Upper lobe of left lung (tissue), 6 donors: ENCODE measurements around the gene ITPK1. TPM values are rescaled to one million over a fixed set of nuclear protein-coding genes. Genes with fewer than 3 reads are reported as not detected.

Experiments
- ATAC-seq, 2 donors: fragments of 200-7000 bp; cut with Tn5 transposase; one replicate each; pipeline ENCODE4 v1.9.1; 2022; ENCODE audit warnings: mild to moderate bottlenecking in 2 of 2, moderate library complexity in 2 of 2; ENCODE audit not compliant: low FRiP score in 2 of 2
- DNase-seq, 2 donors: peaks; one replicate each; pipeline ENCODE4 v3.0.0-alpha.2; 2019 to 2020
- H3K27ac ChIP-seq, 4 donors: fragments of 200-600 bp; sonication (generic); one replicate each; pipeline ENCODE4 v1.5.1; 2016 to 2019
- H3K27me3 ChIP-seq, 4 donors: fragments of 200-600 bp; sonication (generic); one replicate each; pipeline ENCODE4 v1.5.1; 2017 to 2019
- H3K36me3 ChIP-seq, 4 donors: fragments of 200-600 bp; sonication (generic); one replicate each; pipeline ENCODE4 v1.5.1; 2016 to 2019
- H3K4me1 ChIP-seq, 4 donors: fragments of 200-600 bp; sonication (generic); one replicate each; pipeline ENCODE4 v1.5.1; 2018 to 2019
- H3K4me3 ChIP-seq, 4 donors: fragments of 200-600 bp; sonication (generic); one replicate each; pipeline ENCODE4 v1.5.1; 2017 to 2019; ENCODE audit warnings: mild to moderate bottlenecking in 2 of 4, moderate library complexity in 1 of 4
- H3K9me3 ChIP-seq, 4 donors: fragments of 200-600 bp; sonication (generic); one replicate each; pipeline ENCODE4 v1.5.1; 2018 to 2019
- EP300 ChIP-seq, 4 donors: sonication (generic); formaldehyde crosslinking; IDR thresholded peaks; one replicate each; pipeline ENCODE4 v1.5.1; 2017; ENCODE audit warnings: antibody characterized with exemption in 4 of 4, control low read depth in 2 of 4
- POLR2A ChIP-seq, 4 donors: fragments of 450-650 bp; IDR thresholded peaks; one replicate each; pipeline ENCODE4 v1.5.1; 2016 to 2017; ENCODE audit warnings: antibody characterized with exemption in 4 of 4, mild to moderate bottlenecking in 2 of 4
- POLR2AphosphoS5 ChIP-seq, 2 donors: sonication (generic); formaldehyde crosslinking; IDR thresholded peaks; one replicate each; pipeline ENCODE4 v1.5.1; 2017; ENCODE audit warnings: antibody characterized with exemption in 2 of 2
- WGBS, 2 donors: methylation state at CpG; one replicate each; pipeline ENCODE4 v1.1.5; 2017 to 2018; 5-methylcytosine and 5-hydroxymethylcytosine counted together
- total RNA-seq, 6 donors: library from RNA; depleted of rRNA in 4 of 6; stranded (reverse); fragments of >200 nt in 4 of 6; gene quantifications; one replicate each; pipeline versions ENCODE4 v1.1.0 to v1.2.1, GENCODE V29; 2016 to 2021
- TF ChIP-seq, protein P1 (sequence below), 6 experiments: fragments of 450-650 bp in 4 of 6; fragments of 200-600 bp in 2 of 6; sonication (generic) in 2 of 6; IDR thresholded peaks; one replicate each; pipeline ENCODE4 v1.5.1; 2016 to 2019; ENCODE audit warnings: antibody characterized with exemption in 6 of 6
- donor health status: DM: no; HTN: no; CAD: no; lungs with moderate emphysema.
- donor health status: DM: no; HTN: yes; CAD: no; lungs with severe emphysema.

ITPK1 gene
- total RNA-seq, 6 donors from 2014 or later = 41.9 to 128 (median 86.1) TPM

DNA sequence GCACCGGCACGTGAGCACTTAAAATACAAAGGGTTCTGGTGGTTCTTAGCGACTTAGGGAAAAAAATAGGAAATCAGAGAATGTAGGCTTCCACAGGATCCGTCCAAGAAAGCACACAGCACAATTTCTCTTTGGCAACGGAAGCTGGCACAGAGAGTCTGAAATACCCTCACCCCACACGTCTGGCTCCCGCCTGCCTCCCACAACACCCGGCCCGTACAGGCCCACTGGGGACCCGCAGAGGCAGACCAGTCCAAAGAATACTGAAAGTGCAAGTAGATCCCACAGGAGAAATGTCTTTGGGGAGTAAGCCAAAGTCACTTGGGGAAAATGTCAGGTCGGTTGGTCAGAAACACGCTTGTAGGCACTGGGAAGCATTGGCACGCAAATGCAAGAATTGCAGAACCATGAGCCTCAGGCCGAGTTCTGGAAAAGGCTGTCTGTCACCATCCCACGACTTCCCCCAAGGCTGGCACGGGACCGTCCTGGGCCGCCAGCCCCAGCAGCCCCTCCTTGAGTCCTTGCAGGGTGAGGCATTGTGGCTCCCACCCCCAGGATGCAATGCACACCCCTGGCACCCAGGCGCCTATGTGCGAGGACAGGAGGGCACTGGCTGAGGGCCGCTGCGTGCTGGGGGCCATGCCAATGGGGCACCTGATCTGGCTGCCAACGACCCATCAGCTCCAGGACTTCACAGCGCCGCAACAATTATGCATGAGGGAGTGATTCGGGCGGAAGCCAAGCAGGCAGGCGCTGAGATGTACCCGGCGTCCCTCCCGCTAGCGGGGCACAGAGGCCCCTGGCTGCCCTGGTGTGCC, 163.0 kb downstream of the ITPK1 start:
- DNase-seq = peak in 1 of 2 donors; percentile 80
- Histone ChIP-seq H3K4me3 (no peak overlapping the region), H3K27me3 (no peaks in the 10 kb centered on the region), H3K4me1 (peaks cover 0 to 12% (median 0%) of the 10 kb centered on the region in 4 donors), H3K27ac (no peak overlapping the region), H3K36me3 (peaks cover 2 to 60% (median 32%) of the 10 kb centered on the region in 4 donors), H3K9me3 (no peaks in the 10 kb centered on the region)
- TF ChIP-seq POLR2AphosphoS5 (IDR thresholded peaks at IDR 0.05) = no peak
- TF ChIP-seq POLR2A (IDR thresholded peaks at IDR 0.05) = no peak
- no peak for TF ChIP-seq EP300 (IDR thresholded peaks at IDR 0.05)
- TF ChIP-seq, protein P1, sequence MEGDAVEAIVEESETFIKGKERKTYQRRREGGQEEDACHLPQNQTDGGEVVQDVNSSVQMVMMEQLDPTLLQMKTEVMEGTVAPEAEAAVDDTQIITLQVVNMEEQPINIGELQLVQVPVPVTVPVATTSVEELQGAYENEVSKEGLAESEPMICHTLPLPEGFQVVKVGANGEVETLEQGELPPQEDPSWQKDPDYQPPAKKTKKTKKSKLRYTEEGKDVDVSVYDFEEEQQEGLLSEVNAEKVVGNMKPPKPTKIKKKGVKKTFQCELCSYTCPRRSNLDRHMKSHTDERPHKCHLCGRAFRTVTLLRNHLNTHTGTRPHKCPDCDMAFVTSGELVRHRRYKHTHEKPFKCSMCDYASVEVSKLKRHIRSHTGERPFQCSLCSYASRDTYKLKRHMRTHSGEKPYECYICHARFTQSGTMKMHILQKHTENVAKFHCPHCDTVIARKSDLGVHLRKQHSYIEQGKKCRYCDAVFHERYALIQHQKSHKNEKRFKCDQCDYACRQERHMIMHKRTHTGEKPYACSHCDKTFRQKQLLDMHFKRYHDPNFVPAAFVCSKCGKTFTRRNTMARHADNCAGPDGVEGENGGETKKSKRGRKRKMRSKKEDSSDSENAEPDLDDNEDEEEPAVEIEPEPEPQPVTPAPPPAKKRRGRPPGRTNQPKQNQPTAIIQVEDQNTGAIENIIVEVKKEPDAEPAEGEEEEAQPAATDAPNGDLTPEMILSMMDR (IDR thresholded peaks at IDR 0.05) = no peak
- ATAC-seq = peak in 1 of 2 donors; percentile 25
- WGBS, 2 donors = 90 to 91% methylated on average over 20 to 29 of the region's 32 CpGs

GRCh38 chr14:92951912-92952471, 163.7 kb downstream of the ITPK1 start:
- Histone ChIP-seq H3K9me3 (no peaks in the 10 kb centered on the region), H3K36me3 (peaks cover 0 to 56% (median 25%) of the 10 kb centered on the region in 4 donors), H3K4me1 (peaks cover 0 to 12% (median 0%) of the 10 kb centered on the region in 4 donors), H3K27ac (no peak overlapping the region), H3K27me3 (no peaks in the 10 kb centered on the region), H3K4me3 (no peak overlapping the region)
- DNase-seq (peak; percentile 78 to 93), ATAC-seq (peak; percentile 86 to 88)
- 19 to 67% methylated on average over 2 to 17 of the region's 18 CpGs for WGBS, 2 donors
- no peak for TF ChIP-seq POLR2A (IDR thresholded peaks at IDR 0.05)
- TF ChIP-seq, protein P1 (IDR thresholded peaks at IDR 0.05) = peak; percentile 92 to 97 (median 94)
- TF ChIP-seq POLR2AphosphoS5 (IDR thresholded peaks at IDR 0.05) = no peak

DNA sequence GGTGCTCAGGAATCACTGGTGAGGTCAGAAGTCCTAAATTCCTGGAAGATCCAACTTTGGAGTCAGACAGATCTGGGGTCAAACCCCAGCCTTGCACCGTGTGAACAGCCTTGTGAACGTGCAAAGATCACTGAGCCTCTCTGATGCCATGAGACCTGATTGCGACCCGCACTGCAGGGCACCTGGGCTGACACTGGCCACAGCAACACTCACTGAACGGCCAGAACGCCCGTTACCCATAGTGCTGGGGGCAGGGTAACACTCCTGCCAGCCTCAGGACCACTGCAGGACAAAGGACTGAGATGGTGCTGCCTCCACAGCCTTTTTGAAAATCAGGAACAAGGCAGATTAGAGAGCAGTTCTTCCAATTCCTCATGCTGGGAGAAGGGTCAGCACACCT, 164.5 kb downstream of the ITPK1 start:
- Histone ChIP-seq H3K27me3 (no peaks in the 10 kb centered on the region), H3K9me3 (no peaks in the 10 kb centered on the region), H3K4me1 (peaks cover 0 to 12% (median 2%) of the 10 kb centered on the region in 4 donors), H3K36me3 (peaks cover 0 to 56% (median 24%) of the 10 kb centered on the region in 4 donors), H3K4me3 (no peak overlapping the region), H3K27ac (no peak overlapping the region)
- WGBS, 2 donors = 94% methylated on average over 3 to 7 of the region's 7 CpGs
- DNase-seq (no peak), ATAC-seq (no peak)
- no peak for TF ChIP-seq POLR2AphosphoS5 (IDR thresholded peaks at IDR 0.05)
- TF ChIP-seq EP300 (IDR thresholded peaks at IDR 0.05) = no peak
- TF ChIP-seq POLR2A (IDR thresholded peaks at IDR 0.05) = no peak
- TF ChIP-seq, protein P1 (IDR thresholded peaks at IDR 0.05) = no peak

GRCh38 chr14:92950773-92951172, 165.0 kb downstream of the ITPK1 start:
- ATAC-seq (no peak), DNase-seq (no peak)
- no peaks in the 10 kb centered on the region for H3K9me3 ChIP-seq
- no peaks in the 10 kb centered on the region for H3K27me3 ChIP-seq
- no peak overlapping the region for H3K27ac ChIP-seq
- H3K4me1 ChIP-seq = peaks cover 0 to 12% (median 2%) of the 10 kb centered on the region in 4 donors
- H3K4me3 ChIP-seq = no peak overlapping the region
- no peak for TF ChIP-seq POLR2AphosphoS5 (IDR thresholded peaks at IDR 0.05)
- TF ChIP-seq EP300 (IDR thresholded peaks at IDR 0.05) = no peak
- TF ChIP-seq, protein P1 (IDR thresholded peaks at IDR 0.05) = no peak
- 95 to 97% methylated on average over 6 of the region's 6 CpGs for WGBS, 2 donors
- peaks cover 0 to 58% (median 29%) of the 10 kb centered on the region in 4 donors for H3K36me3 ChIP-seq
